Motor neuron (in vitro differentiated cells): ENCODE data around the gene ZNF652. TPM values are rescaled to one million over a fixed set of nuclear protein-coding genes. Genes with fewer than 3 reads are reported as not detected.
"Not testable (repeated sequence)": the region's sequence is repeated elsewhere in the genome, so short reads cannot be mapped to it uniquely, and the experiment has no call there.

Source experiments
- ATAC-seq, 8 experiments: fragments of 200-7000 bp; cut with Tn5 transposase; replicated peaks in 6 of 8; 2 replicates each; pipeline ENCODE4 v1.8.0; 2021; ENCODE audit warnings: mild to moderate bottlenecking in 8 of 8, moderate library complexity in 8 of 8
- H3K27ac ChIP-seq, 2 donors: fragments of 250-450 bp; sonication (Bioruptor Pico); 2 replicates each; pipeline ENCODE4 v1.9.0; 2021; ENCODE audit warnings: antibody characterized with exemption in 2 of 2, mild to moderate bottlenecking in 2 of 2, moderate library complexity in 1 of 2
- H3K4me1 ChIP-seq, 2 donors: fragments of 250-450 bp; sonication (Bioruptor Pico); replicated peaks in 1 of 2; 2 replicates each; pipeline ENCODE4 v1.6.1; 2021; ENCODE audit warnings: antibody characterized with exemption in 2 of 2, mild to moderate bottlenecking in 2 of 2, moderate library complexity in 1 of 2
- H3K4me3 ChIP-seq, 5 donors: fragments of 250-450 bp; sonication (Bioruptor Pico); 2 replicates each; pipeline ENCODE4 v1.9.0; 2021; ENCODE audit warnings: antibody characterized with exemption in 5 of 5, mild to moderate bottlenecking in 5 of 5, moderate library complexity in 4 of 5
- WGBS, 10 experiments: fragments of 450-650 bp; shearing (Covaris generic); methylation state at CpG; one replicate each; pipeline ENCODE4 v1.0.0; 2022; 5-methylcytosine and 5-hydroxymethylcytosine counted together
- in situ Hi-C, 9 experiments: fragments of 400-800 bp; cut with MboI; loops; one replicate each; pipeline ENCODE4 v1.15.0; 2021; ENCODE audit warnings: low sequenced_read_pairs in 9 of 9, low pct_unique_long_range_greater_than_20kb in 2 of 9; ENCODE audit not compliant: unreplicated experiment in 9 of 9
- total RNA-seq, 8 experiments: library from RNA; unstranded; fragments of 300-600 nt; gene quantifications; 2 replicates each; pipeline versions ENCODE4 v1.2.3 to v1.2.4, GENCODE V29; 2022

Gene ZNF652
- total RNA-seq, 8 experiments from 2014 or later, result 18.5 to 39.5 (median 30.9) TPM

DNA sequence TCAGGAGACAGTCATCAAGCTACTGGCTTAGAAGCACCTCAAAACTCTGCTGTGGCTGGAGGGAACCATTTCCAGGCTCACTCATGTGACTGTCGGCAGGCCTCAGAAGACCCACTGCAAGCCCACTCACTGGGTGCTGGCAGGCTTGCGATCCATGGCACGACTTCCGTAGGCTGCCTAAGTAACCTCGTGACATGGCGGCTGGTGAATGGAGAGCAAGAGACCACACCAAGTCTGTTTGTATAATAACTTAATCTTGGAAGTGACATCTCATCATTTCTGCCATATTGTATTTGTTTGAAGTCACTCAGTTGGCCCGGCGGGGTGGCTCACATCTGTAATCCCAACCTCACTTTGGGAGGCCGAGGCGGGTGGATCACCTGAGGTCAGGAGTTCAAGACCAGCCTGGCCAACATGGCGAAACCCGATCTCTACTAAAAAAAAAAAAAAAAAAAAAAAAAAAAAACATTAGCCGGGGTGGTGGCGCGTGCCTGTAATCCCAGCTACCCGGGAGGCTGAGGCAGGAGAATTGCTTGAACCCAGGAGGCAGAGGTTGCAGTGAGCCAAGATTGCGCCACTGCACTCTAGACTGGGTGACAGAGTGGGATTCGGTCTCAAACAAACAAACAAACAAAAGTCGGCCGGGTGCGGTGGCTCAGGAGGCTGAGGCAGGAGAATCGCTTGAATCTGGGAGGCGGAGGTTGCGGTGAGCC is 75.6 kb downstream of the ZNF652 start:
- 62 to 100% (median 93%) methylated on average over 1 to 8 of the region's 24 CpGs; no CpG with 5 or more reads in 2 of the 10 experiments for WGBS, 10 experiments
- H3K27ac ChIP-seq, H3K4me3 ChIP-seq, H3K4me1 ChIP-seq, ATAC-seq, in situ Hi-C loops: not testable (repeated sequence)

GRCh38 chr17:49285716-49286115 is 76.3 kb downstream of the ZNF652 start:
- no peak for ATAC-seq
- WGBS, 10 experiments, result 40 to 100% (median 77%) methylated on average over 1 to 4 of the region's 6 CpGs; no CpG with 5 or more reads in 1 of the 10 experiments

DNA sequence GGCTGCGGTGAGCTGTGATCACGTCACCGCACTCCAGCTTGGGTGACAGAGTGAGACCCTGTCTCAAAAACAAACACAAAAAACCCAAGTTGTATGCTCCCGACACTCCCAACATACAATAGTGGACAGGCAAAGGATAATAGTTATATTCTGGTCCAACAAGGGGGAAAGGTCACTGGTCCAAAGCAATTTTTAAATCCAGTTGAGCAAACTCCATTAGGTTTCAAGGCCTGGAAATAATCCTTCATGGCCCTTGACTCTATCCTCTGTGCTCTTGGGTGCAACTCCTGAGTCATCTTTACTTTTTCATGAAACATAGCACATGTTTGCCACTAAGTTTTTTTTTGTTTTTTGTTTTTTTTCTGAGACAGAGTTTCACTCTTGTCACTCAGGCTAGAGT is 81.1 kb downstream of the ZNF652 start:
- Histone ChIP-seq H3K4me1 (no peaks in the 10 kb centered on the region), H3K4me3 (no peak overlapping the region), H3K27ac (no peak overlapping the region)
- WGBS, 10 experiments, result 60 to 100% (median 90%) methylated on average over 1 to 4 of the region's 4 CpGs; no CpG with 5 or more reads in 2 of the 10 experiments
- no peak for ATAC-seq
- in situ Hi-C loops, result no loop called here

More at GRCh38 chr17:49285716-49286115, 76.3 kb downstream of the ZNF652 start:
- H3K27ac ChIP-seq, result no peak overlapping the region
- no peak overlapping the region for H3K4me3 ChIP-seq
- no peaks in the 10 kb centered on the region for H3K4me1 ChIP-seq
- in situ Hi-C loops, result no loop called here

DNA sequence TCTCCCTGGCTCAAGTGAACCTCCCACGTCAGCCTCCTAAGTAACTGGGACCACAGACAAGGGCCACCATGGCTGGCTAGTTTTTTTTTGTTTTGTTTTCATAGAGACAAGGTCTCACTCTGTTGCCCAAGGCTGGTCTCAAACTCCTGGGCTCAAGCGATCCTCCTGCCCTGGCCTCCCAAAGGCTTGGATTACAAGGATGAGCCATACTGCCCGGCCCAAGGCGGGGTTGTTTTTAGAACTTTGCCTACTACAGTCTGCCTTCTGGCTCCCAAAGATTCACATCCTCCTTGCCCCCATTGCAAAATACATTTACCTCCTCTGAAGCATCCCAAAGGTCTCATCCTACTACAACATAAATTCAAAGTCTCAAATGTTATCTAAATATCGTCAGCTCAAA is 82.0 kb downstream of the ZNF652 start:
- ATAC-seq, result no peak
- no peaks in the 10 kb centered on the region for H3K4me1 ChIP-seq
- WGBS, 10 experiments, result 14 to 100% (median 62%) methylated on average over 1 to 3 of the region's 5 CpGs; no CpG with 5 or more reads in 1 of the 10 experiments
- H3K4me3 ChIP-seq, result no peak overlapping the region
- no peak overlapping the region for H3K27ac ChIP-seq
- in situ Hi-C loops, result no loop called here

- H3K4me1 ChIP-seq, in situ Hi-C loops, H3K4me3 ChIP-seq, H3K27ac ChIP-seq: not testable (repeated sequence)
- ATAC-seq, result peak in 1 of 8 experiments; percentile 63
- 0 to 100% (median 76%) methylated on average over 1 to 11 of the region's 11 CpGs for WGBS, 10 experiments
These were observed 82.6 kb downstream of the ZNF652 start for GRCh38 chr17:49279263-49280015.

DNA sequence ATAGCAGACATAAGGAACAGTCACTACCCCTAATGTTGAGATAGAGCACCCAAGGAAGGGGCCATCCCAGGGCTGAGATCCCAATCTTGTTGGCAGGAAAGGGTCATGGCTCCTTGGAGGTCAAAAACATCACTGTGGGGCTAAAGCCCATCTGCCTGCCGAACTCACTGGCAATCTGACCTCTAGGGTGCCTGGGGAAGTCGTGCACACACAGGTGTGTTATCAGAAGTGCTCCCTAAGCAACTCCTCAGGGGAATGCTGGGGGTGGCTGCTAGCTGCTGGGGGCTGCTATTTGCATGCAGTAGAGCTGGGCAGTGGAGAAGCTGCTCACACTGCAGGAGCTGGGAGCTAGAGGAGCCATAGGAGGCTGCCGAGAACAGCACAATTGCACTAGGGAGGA is 84.0 kb downstream of the ZNF652 start:
- Histone ChIP-seq H3K4me1 (no peaks in the 10 kb centered on the region), H3K4me3 (no peak overlapping the region), H3K27ac (no peak overlapping the region)
- ATAC-seq, result no peak
- in situ Hi-C loops, result no loop called here
- 60 to 71% methylated on average over 1 of the region's 3 CpGs; no CpG with 5 or more reads in 8 of the 10 experiments for WGBS, 10 experiments

- in situ Hi-C loops, result no loop called here
- Histone ChIP-seq H3K27ac (no peak overlapping the region), H3K4me1 (no peaks in the 10 kb centered on the region), H3K4me3 (no peak overlapping the region)
- no peak for ATAC-seq
- WGBS, 10 experiments, result 40 to 98% (median 92%) methylated on average over 1 to 13 of the region's 13 CpGs; no CpG with 5 or more reads in 6 of the 10 experiments
These were observed 84.4 kb downstream of the ZNF652 start for GRCh38 chr17:49277638-49278037.

DNA sequence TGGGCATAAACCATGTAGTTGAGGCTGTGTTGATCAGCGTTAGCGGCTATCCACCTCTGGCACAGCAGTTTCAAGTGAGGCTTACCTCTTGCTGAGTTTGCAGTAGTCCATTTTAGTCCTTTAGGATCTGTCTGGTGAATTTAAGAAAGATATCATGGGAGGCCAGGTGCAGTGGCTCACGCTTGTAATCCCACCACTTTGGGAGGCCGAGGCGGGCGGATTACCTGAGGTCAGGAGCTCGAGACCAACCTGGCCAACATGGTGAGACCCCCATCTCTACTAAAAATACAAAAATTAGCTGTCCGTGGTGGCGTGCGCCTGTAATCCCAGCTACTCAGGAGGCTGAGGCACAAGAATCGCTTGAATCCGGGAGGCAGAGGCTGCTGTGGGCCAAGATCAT is 86.1 kb downstream of the ZNF652 start:
- ATAC-seq, result not testable (repeated sequence)

GRCh38 chr17:49269356-49269755 is 92.7 kb downstream of the ZNF652 start:
- ATAC-seq, result no peak
- Histone ChIP-seq H3K4me1 (no peaks in the 10 kb centered on the region), H3K27ac (no peak overlapping the region), H3K4me3 (no peak overlapping the region)
- 0 to 100% (median 78%) methylated on average over 1 to 4 of the region's 5 CpGs; no CpG with 5 or more reads in 2 of the 10 experiments for WGBS, 10 experiments
- in situ Hi-C loops, result no loop called here

More for the DNA sequence above, 86.1 kb downstream of the ZNF652 start:
- in situ Hi-C loops, H3K4me1 ChIP-seq, H3K27ac ChIP-seq, H3K4me3 ChIP-seq: not testable (repeated sequence)
- 80 to 100% (median 100%) methylated on average over 2 to 6 of the region's 12 CpGs; no CpG with 5 or more reads in 5 of the 10 experiments for WGBS, 10 experiments

DNA sequence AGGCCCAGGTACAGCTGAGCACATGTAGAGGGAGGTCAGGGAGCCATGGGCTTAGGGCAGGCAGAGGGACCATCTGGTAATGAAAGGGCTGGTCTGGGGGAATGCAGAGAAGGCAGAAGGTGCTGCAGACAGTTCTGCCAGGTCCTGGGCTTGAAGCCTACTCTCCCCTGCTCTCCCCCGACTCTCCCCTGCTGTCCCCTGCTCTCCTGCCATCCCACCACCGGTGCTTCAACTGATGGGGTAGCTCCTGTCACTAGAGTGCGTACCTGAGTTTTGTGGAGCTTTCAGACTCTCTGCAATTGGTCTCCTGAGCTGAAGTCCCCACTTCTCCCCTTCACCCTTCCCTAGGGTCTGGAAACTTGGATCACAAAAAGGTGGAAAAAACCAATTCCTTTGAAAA is 94.1 kb downstream of the ZNF652 start:
- no peak for ATAC-seq
- Histone ChIP-seq H3K27ac (no peak overlapping the region), H3K4me1 (no peaks in the 10 kb centered on the region), H3K4me3 (no peak overlapping the region)
- in situ Hi-C loops, result no loop called here
- WGBS, 10 experiments, result 53 to 100% (median 74%) methylated on average over 1 to 3 of the region's 3 CpGs; no CpG with 5 or more reads in 7 of the 10 experiments

DNA sequence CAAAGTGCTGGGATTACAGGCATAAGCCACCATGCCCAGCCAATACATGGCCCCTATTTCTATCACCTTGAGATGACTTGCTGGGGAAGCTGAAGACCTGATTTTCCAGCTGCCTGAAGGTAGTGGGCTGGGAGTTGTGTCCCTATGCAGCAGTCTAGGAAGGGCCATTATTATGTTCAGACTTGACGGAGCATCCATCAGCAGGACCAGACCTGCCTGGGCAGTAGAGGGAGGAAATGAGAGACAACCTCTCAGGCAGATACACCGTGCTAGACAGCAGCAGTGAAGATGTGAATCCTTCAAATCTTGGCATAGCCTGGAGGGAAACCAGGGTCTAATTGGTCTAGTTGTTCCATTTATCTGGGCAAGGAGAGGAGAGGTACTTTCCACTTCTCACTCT is 95.8 kb downstream of the ZNF652 start:
- in situ Hi-C loops, result no loop called here
- 0 to 100% (median 94%) methylated on average over 1 of the region's 2 CpGs; no CpG with 5 or more reads in 6 of the 10 experiments for WGBS, 10 experiments
- no peak for ATAC-seq
- Histone ChIP-seq H3K4me1 (no peaks in the 10 kb centered on the region), H3K27ac (no peak overlapping the region), H3K4me3 (no peak overlapping the region)

DNA sequence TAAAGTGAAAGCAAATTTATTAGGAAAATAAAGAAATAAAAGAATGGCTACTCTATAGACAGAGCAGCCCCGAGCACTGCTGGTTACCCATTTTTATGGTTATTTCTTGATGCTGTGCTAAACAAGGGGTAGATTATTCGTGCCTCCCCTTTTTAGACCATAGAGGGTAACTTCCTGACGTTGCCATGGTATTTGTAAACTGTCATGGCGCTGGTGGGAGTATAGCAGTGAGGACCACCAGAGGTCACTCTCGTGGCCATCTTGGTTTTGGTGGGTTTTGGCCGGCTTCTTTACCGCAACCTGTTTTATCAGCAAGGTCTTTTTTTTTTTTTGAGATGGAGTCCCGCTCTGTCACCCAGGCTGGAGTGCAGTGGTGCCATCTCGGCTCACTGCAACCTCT is 100.5 kb downstream of the ZNF652 start:
- H3K4me3 ChIP-seq, H3K4me1 ChIP-seq, H3K27ac ChIP-seq, in situ Hi-C loops, ATAC-seq: not testable (repeated sequence)
- WGBS, 10 experiments, result 63 to 100% (median 89%) methylated on average over 1 to 7 of the region's 9 CpGs; no CpG with 5 or more reads in 1 of the 10 experiments

- Histone ChIP-seq H3K27ac (no peak overlapping the region), H3K4me1 (peaks cover 0 to 3% of the 10 kb centered on the region in 2 donors), H3K4me3 (peak overlapping the region in 2 of 5 donors; percentile 42 to 44)
- 27 to 100% methylated on average over 3 to 5 of the region's 11 CpGs; no CpG with 5 or more reads in 8 of the 10 experiments for WGBS, 10 experiments
- ATAC-seq, result no peak
- in situ Hi-C loops, result no loop called here
These were observed 101.2 kb downstream of the ZNF652 start for GRCh38 chr17:49260817-49261291.
